ENCODE measurements around the gene CLASP1. TPM values are rescaled to one million over a fixed set of nuclear protein-coding genes. Genes with fewer than 3 reads are reported as not detected.
"Not testable (repeated sequence)": the region's sequence is repeated elsewhere in the genome, so short reads cannot be mapped to it uniquely, and the experiment has no call there.

Gene CLASP1
- total and polyA plus RNA-seq, 2 donors (not counting 3 experiments of a cell fraction or from before 2014, with no cell fraction given) = 10.0 to 57.9 TPM

- BruUV-seq (replicated peaks) = no TSS peak
- H3K4me2 ChIP-seq (ENCODE audit: insufficient read depth, low read length) = no peak overlapping the region
- dilution Hi-C loops (cut with MboI; ENCODE audit: extremely low pct_ligation_motif_present, low sequenced_read_pairs) (no loop called here), intact Hi-C loops (cut with micrococcal nuclease) (no loop called here)
- DNase-seq (ENCODE audit: low read depth, low spot score) (no peak), FAIRE-seq (no peak)
- ChIA-PET POLR2A (no interaction called here), CTCF (interaction anchor here (0.9 kb wide), 1 partner anchor 12 kb away, joined by 3 read pairs; no protein-coding TSS in a partner anchor)
- H3K9ac ChIP-seq (replicated peaks; ENCODE audit: extremely low read depth, insufficient read depth, low read length) = no peak overlapping the region
- H3K79me2 ChIP-seq (ENCODE audit: control insufficient read depth, insufficient read depth, low read length) = no peaks in the 10 kb centered on the region
- peaks cover 5% of the 10 kb centered on the region for H3K9me3 ChIP-seq (replicated peaks; ENCODE audit: control insufficient read depth, insufficient read depth, low read length)
- no peaks in the 10 kb centered on the region for H4K20me1 ChIP-seq (replicated peaks; ENCODE audit: control insufficient read depth, extremely low read depth, insufficient read depth, low read length)
- H3K4me1 ChIP-seq (ENCODE audit: control insufficient read depth, extremely low read depth, insufficient read depth, low read length) = no peaks in the 10 kb centered on the region
- TF ChIP-seq MAX (IDR thresholded peaks at IDR 0.05; ENCODE audit: insufficient read depth, insufficient read length) (no peak), POLR2AphosphoS5 (IDR thresholded peaks at IDR 0.05; ENCODE audit: insufficient read depth, low read depth, low read length) (no peak), CTCF (IDR thresholded peaks at IDR 0.05; ENCODE audit: extremely low read depth in 1 of 2, insufficient read depth in 1 of 2, low read depth in 1 of 2, low read length in 2 of 2) (no peak), FOS (IDR thresholded peaks at IDR 0.05; ENCODE audit: borderline replicate concordance, insufficient read depth, low read length) (no peak), MYC (IDR thresholded peaks at IDR 0.05; ENCODE audit: low read depth, low read length) (no peak), GATA2 (IDR thresholded peaks at IDR 0.05; ENCODE audit: insufficient read depth, insufficient read length, low read depth, low read length) (no peak), POLR2A (IDR thresholded peaks at IDR 0.05; ENCODE audit: low read depth, low read length) (no peak), EZH2 (IDR thresholded peaks at IDR 0.05; ENCODE audit: borderline replicate concordance, low read depth, low read length, severe bottlenecking) (no peak), JUN (IDR thresholded peaks at IDR 0.05; ENCODE audit: borderline replicate concordance, insufficient read depth, insufficient read length, low read depth) (no peak)
- no peaks in the 10 kb centered on the region for H3K36me3 ChIP-seq (ENCODE audit: control insufficient read depth in 2 of 2, extremely low read depth in 1 of 2, insufficient read depth in 2 of 2, low read length in 2 of 2)
- H3K4me3 ChIP-seq (replicated peaks in 1 of 3; ENCODE audit: insufficient read depth in 1 of 3, low read depth in 1 of 3, low read length in 3 of 3) = no peak overlapping the region
- H2AFZ ChIP-seq (ENCODE audit: low read depth, low read length) = no peak overlapping the region
- no peaks in the 10 kb centered on the region for H3K9me1 ChIP-seq (replicated peaks; ENCODE audit: control insufficient read depth, extremely low read depth, insufficient read depth, low read length)
- H3K27me3 ChIP-seq (ENCODE audit: control insufficient read depth in 2 of 2, insufficient read depth in 2 of 2, low read length in 2 of 2) = peaks cover 0 to 3% of the 10 kb centered on the region in 2 experiments
- H3K27ac ChIP-seq (ENCODE audit: insufficient read depth, low read depth, low read length) = no peak overlapping the region
These were observed 28.6 kb upstream of the CLASP1 start for GRCh38 chr2:121677855-121678254.

- intact Hi-C loops (cut with micrococcal nuclease); H3K27me3 ChIP-seq (ENCODE audit: control insufficient read depth in 2 of 2, insufficient read depth in 2 of 2, low read length in 2 of 2); H3K4me3 ChIP-seq (replicated peaks in 1 of 3; ENCODE audit: insufficient read depth in 1 of 3, low read depth in 1 of 3, low read length in 3 of 3); CTCF ChIA-PET; POLR2A ChIA-PET; H2AFZ ChIP-seq (ENCODE audit: low read depth, low read length); H3K9ac ChIP-seq (replicated peaks; ENCODE audit: extremely low read depth, insufficient read depth, low read length); DNase-seq (ENCODE audit: low read depth, low spot score); H3K36me3 ChIP-seq (ENCODE audit: control insufficient read depth in 2 of 2, extremely low read depth in 1 of 2, insufficient read depth in 2 of 2, low read length in 2 of 2); H3K27ac ChIP-seq (ENCODE audit: insufficient read depth, low read depth, low read length); H3K4me2 ChIP-seq (ENCODE audit: insufficient read depth, low read length); dilution Hi-C loops (cut with MboI; ENCODE audit: extremely low pct_ligation_motif_present, low sequenced_read_pairs); H3K4me1 ChIP-seq (ENCODE audit: control insufficient read depth, extremely low read depth, insufficient read depth, low read length); H3K79me2 ChIP-seq (ENCODE audit: control insufficient read depth, insufficient read depth, low read length); H3K9me1 ChIP-seq (replicated peaks; ENCODE audit: control insufficient read depth, extremely low read depth, insufficient read depth, low read length); BruUV-seq (replicated peaks); H3K9me3 ChIP-seq (replicated peaks; ENCODE audit: control insufficient read depth, insufficient read depth, low read length); H4K20me1 ChIP-seq (replicated peaks; ENCODE audit: control insufficient read depth, extremely low read depth, insufficient read depth, low read length); FAIRE-seq: not testable (repeated sequence)
These were observed 22.4 kb upstream of the CLASP1 start for GRCh38 chr2:121671621-121672020.

All from endothelial cell of umbilical vein (primary cell).